ENCODE measurements around the gene MAP7. TPM values are rescaled to one million over a fixed set of nuclear protein-coding genes. Genes with fewer than 3 reads are reported as not detected.

Gene MAP7
- total and polyA plus RNA-seq, 2 of the 13 experiments (the other 11 are each of a cell fraction or from before 2014, with no cell fraction given), result 0.04 TPM; not detected in 1

DNA sequence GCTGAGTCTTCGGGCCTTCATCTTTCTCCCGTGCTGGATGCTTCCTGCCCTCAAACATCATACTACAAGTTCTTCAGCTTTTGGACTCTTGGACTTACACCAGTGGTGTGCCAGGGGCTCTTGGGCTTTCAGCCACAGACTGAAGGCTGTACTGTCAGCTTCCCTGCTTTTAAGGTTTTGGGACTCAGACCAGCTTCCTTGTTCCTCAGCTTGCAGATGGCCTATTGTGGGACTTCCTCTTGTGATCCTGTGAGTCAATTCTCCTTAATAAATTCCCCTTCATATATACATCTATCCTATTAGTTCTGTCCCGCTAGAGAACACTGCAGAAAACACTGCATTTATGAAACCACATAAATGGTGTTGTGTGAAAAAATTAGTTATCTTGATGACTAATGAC is 246.7 kb downstream of the MAP7 start:
- intact Hi-C loops (cut with micrococcal nuclease; ENCODE audit: unreplicated experiment), result no loop called here
- ATAC-seq (no peak), FAIRE-seq (no peak), DNase-seq (ENCODE audit: low spot score) (no peak)
- H2AFZ ChIP-seq (ENCODE audit: low read length), result no peak overlapping the region
- no TSS peak for BruUV-seq (replicated peaks)
- TF ChIP-seq MAFF (IDR thresholded peaks at IDR 0.05; ENCODE audit: low read depth, low read length), result no peak
- ChIA-PET CTCF (ENCODE audit: low intra/inter-chr PET ratio, low total read pairs) (no interaction called here), POLR2A (interaction anchor here (3.1 kb wide), 1 partner anchor 14 kb away, joined by 10 read pairs; the partner anchor contains the start of gene BCLAF1)
- H3K4me1 ChIP-seq (ENCODE audit: insufficient read depth, low read length), result no peaks in the 10 kb centered on the region
- H3K4me2 ChIP-seq (ENCODE audit: low read depth, low read length), result no peak overlapping the region
- no peak overlapping the region for H3K27ac ChIP-seq (ENCODE audit: extremely low read length, insufficient read depth, low read length)
- in situ Hi-C loops (cut with HindIII; ENCODE audit: extremely low pct_ligation_motif_present, low pct_unique_long_range_greater_than_20kb), result loop anchor here (25.0 kb wide), 1 partner anchor 766 kb away; no protein-coding TSS in a partner anchor
- no peaks in the 10 kb centered on the region for H3K9me3 ChIP-seq (ENCODE audit: low read length)
- WGBS (ENCODE audit: low lambda C conversion rate), result 4% methylated on average over 2 of the region's 3 CpGs
- no peak overlapping the region for H3K9ac ChIP-seq (ENCODE audit: insufficient read depth, low read depth, low read length)
- H3K27me3 ChIP-seq (ENCODE audit: control insufficient read depth in 1 of 2, insufficient read depth in 2 of 2, low read length in 2 of 2), result peaks cover 0 to 4% of the 10 kb centered on the region in 2 experiments; a peak in 2 of 5 replicates
- H3K36me3 ChIP-seq (replicated peaks in 1 of 2; ENCODE audit: control insufficient read depth in 1 of 2, insufficient read depth in 2 of 2, low read length in 2 of 2), result no peaks in the 10 kb centered on the region
- no peaks in the 10 kb centered on the region for H4K20me1 ChIP-seq (ENCODE audit: insufficient read depth, low read length)
- no peak overlapping the region for H3K4me3 ChIP-seq (replicated peaks in 1 of 3; ENCODE audit: insufficient read depth in 1 of 3, low read depth in 2 of 3, low read length in 3 of 3)
- no peaks in the 10 kb centered on the region for H3K79me2 ChIP-seq (ENCODE audit: insufficient read depth, low read length)

DNA sequence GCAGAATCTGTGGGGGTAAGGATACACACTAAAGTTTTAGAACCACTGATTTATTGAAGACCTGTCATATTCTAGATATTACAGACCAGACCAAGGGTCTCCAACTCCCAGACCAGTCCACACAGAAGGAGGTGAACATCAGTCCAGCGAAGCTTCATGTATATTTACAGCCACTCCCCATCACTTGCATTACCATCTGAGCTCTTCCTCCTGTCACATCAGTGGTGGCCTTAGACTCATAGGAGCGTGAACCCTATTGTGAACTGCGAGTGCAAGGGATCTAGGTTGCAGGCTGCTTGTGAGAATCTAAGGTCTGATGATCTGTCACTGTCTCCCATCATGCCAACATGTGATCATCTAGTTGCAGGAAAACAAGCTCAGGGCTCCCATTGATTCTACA is 255.6 kb downstream of the MAP7 start:
- DNase-seq (ENCODE audit: low spot score) (no peak), ATAC-seq (no peak), FAIRE-seq (no peak)
- Histone ChIP-seq H3K36me3 (replicated peaks in 1 of 2; ENCODE audit: control insufficient read depth in 1 of 2, insufficient read depth in 2 of 2, low read length in 2 of 2) (no peaks in the 10 kb centered on the region), H3K79me2 (ENCODE audit: insufficient read depth, low read length) (no peaks in the 10 kb centered on the region), H2AFZ (ENCODE audit: low read length) (no peak overlapping the region), H3K4me2 (ENCODE audit: low read depth, low read length) (0 out of 2 replicates have a peak overlapping the region, but pooled peaks have one; percentile 18), H3K27ac (ENCODE audit: extremely low read length, insufficient read depth, low read length) (no peak overlapping the region), H4K20me1 (ENCODE audit: insufficient read depth, low read length) (no peaks in the 10 kb centered on the region), H3K9ac (ENCODE audit: insufficient read depth, low read depth, low read length) (no peak overlapping the region), H3K27me3 (ENCODE audit: control insufficient read depth in 1 of 2, insufficient read depth in 2 of 2, low read length in 2 of 2) (no peaks in the 10 kb centered on the region; a peak in 1 of 5 replicates), H3K4me1 (ENCODE audit: insufficient read depth, low read length) (peaks cover 8% of the 10 kb centered on the region), H3K4me3 (replicated peaks in 1 of 3; ENCODE audit: insufficient read depth in 1 of 3, low read depth in 2 of 3, low read length in 3 of 3) (no peak overlapping the region), H3K9me3 (ENCODE audit: low read length) (no peaks in the 10 kb centered on the region)
- BruUV-seq (replicated peaks), result no TSS peak
- POLR2A ChIA-PET, result no interaction called here
- in situ Hi-C loops (cut with HindIII; ENCODE audit: extremely low pct_ligation_motif_present, low pct_unique_long_range_greater_than_20kb) (no loop called here), intact Hi-C loops (cut with micrococcal nuclease; ENCODE audit: unreplicated experiment) (no loop called here)
- WGBS (ENCODE audit: low lambda C conversion rate), result 30% methylated on average over 3 of the region's 3 CpGs
- CTCF ChIA-PET (ENCODE audit: low intra/inter-chr PET ratio, low total read pairs), result no interaction called here
- TF ChIP-seq ZFYVE20 (CRISPR knock-in tag; IDR thresholded peaks at IDR 0.05; ENCODE audit: borderline replicate concordance, low read depth), result no peak
- TF ChIP-seq, protein P1, sequence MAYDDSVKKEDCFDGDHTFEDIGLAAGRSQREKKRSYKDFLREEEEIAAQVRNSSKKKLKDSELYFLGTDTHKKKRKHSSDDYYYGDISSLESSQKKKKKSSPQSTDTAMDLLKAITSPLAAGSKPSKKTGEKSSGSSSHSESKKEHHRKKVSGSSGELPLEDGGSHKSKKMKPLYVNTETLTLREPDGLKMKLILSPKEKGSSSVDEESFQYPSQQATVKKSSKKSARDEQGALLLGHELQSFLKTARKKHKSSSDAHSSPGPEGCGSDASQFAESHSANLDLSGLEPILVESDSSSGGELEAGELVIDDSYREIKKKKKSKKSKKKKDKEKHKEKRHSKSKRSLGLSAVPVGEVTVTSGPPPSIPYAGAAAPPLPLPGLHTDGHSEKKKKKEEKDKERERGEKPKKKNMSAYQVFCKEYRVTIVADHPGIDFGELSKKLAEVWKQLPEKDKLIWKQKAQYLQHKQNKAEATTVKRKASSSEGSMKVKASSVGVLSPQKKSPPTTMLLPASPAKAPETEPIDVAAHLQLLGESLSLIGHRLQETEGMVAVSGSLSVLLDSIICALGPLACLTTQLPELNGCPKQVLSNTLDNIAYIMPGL (CRISPR knock-in tag; IDR thresholded peaks at IDR 0.05; ENCODE audit: borderline replicate concordance in 1 of 2, low read depth in 1 of 2), result no peak
- no peak for TF ChIP-seq ZNF12 (CRISPR knock-in tag; IDR thresholded peaks at IDR 0.05)
- no peak for TF ChIP-seq ZFAT (CRISPR knock-in tag; conservative IDR thresholded peaks at IDR 0.05)
- no peak for TF ChIP-seq GATAD2A (CRISPR knock-in tag; IDR thresholded peaks at IDR 0.05)
- TF ChIP-seq, protein P2, sequence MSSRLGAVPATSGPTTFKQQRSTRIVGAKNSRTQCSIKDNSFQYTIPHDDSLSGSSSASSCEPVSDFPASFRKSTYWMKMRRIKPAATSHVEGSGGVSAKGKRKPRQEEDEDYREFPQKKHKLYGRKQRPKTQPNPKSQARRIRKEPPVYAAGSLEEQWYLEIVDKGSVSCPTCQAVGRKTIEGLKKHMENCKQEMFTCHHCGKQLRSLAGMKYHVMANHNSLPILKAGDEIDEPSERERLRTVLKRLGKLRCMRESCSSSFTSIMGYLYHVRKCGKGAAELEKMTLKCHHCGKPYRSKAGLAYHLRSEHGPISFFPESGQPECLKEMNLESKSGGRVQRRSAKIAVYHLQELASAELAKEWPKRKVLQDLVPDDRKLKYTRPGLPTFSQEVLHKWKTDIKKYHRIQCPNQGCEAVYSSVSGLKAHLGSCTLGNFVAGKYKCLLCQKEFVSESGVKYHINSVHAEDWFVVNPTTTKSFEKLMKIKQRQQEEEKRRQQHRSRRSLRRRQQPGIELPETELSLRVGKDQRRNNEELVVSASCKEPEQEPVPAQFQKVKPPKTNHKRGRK (CRISPR knock-in tag; IDR thresholded peaks at IDR 0.05), result no peak
- TF ChIP-seq NFATC3 (CRISPR knock-in tag; IDR thresholded peaks at IDR 0.05), result no peak
- no peak for TF ChIP-seq SOX6 (IDR thresholded peaks at IDR 0.05)
- TF ChIP-seq SOX6 (CRISPR knock-in tag; IDR thresholded peaks at IDR 0.05), result no peak
- no peak for TF ChIP-seq ISX (CRISPR knock-in tag; conservative IDR thresholded peaks at IDR 0.05)
- TF ChIP-seq TEAD2 (CRISPR knock-in tag; IDR thresholded peaks at IDR 0.05), result no peak
- TF ChIP-seq ZNF724P (CRISPR knock-in tag; IDR thresholded peaks at IDR 0.05; ENCODE audit: borderline replicate concordance), result no peak
- TF ChIP-seq SP4 (CRISPR knock-in tag; IDR thresholded peaks at IDR 0.05), result no peak
- TF ChIP-seq REXO4 (CRISPR knock-in tag; IDR thresholded peaks at IDR 0.05; ENCODE audit: borderline replicate concordance), result no peak
- TF ChIP-seq NFE2L2 (IDR thresholded peaks at IDR 0.05; ENCODE audit: low read length), result no peak
- TF ChIP-seq, protein P3, sequence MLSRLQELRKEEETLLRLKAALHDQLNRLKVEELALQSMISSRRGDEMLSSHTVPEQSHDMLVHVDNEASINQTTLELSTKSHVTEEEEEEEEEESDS (CRISPR knock-in tag; IDR thresholded peaks at IDR 0.05; ENCODE audit: borderline replicate concordance), result no peak

All from HepG2 (cell line).